IPS-NIHi7 (cell line): Measurements from ENCODE around the gene ACTL8.
"Not testable (repeated sequence)": the region's sequence is repeated elsewhere in the genome, so short reads cannot be mapped to it uniquely, and the experiment has no call there.

Source experiments
- DNase-seq: peaks from one replicate; pipeline ENCODE4 v3.0.0; 2012; ENCODE audit warnings: mixed read lengths; ENCODE audit errors: extremely low spot score

Gene ACTL8

DNA sequence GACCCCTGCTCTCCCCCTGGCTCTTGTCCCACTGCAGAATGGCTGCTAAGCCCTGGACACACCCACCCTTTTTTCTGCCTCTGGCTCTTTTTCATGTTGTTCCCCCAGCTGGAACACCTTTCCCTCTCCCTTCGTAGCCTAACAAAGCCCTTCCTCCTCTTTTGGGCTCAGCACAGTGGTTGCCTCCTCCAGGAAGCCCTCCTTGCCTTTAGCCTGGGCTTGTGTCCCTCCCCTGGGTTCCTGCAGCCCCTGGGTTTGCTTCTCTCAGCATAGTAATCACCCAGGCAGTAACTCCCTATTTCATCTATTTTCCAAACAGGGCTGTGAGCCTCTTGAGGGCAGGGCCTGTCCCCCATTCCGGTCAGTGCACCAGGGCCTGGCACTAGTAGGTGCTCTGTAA lies 19.8 kb upstream of the ACTL8 start:
- no peak for DNase-seq

DNA sequence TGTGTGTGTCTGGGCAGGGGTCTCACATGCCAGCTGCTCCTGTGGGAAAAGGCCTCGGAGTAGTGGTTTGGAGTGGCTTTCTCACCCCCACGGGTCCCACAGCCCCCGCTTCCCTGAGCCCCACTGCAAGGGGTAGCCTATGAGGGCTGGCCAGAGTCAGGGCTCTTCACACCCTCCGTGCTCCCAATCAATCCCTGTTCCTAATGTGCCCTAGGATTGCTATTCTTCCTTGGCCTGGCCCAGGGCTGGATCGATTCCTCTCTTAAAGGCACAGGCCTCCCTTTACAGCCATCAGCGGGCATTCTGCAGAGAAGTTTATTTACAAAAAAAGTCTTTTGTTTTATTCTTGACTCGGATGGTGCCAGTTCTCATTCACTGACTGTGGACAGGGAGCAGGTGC lies 19.3 kb upstream of the ACTL8 start:
- DNase-seq: no peak

DNA sequence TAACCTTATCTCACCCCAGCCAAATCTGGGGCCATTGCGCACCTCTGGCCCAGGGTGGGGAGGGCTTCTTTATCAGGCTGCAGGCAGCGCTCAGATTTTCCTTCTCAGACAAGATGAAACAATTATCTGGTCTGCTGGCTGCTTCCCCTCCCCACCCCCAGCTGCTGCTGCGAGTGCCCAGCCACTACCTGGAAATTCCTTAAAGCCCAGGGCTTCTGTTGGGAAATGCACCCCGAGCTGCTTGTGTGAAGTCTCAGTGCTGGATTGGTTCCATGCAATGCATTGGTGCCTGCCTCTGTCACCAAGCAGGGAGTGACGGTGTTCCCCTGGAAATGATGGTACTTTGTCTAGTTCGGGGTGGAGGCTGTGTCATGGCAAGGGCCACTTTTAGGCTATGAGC lies 18.5 kb upstream of the ACTL8 start:
- no peak for DNase-seq

DNA sequence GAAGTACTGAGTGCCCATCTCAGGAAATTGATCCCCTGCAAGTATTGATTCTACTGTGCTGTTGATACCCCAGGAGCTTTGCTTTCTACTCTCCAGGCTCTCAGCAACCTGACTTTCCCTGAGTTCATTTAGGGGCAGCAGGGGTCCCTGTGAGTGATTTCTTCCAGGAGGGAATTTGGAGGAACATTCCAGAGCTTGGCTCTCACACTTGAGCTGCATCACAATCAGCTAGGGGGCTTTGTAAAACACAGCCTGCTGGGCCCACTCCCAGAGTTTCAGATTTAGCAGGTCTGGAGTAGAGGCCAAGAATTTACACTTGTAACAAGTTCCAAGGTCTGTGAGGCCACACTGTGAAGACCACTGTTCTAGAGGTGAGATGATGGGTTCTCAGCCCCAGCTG lies 16.1 kb upstream of the ACTL8 start:
- peak; percentile 49 for DNase-seq

DNA sequence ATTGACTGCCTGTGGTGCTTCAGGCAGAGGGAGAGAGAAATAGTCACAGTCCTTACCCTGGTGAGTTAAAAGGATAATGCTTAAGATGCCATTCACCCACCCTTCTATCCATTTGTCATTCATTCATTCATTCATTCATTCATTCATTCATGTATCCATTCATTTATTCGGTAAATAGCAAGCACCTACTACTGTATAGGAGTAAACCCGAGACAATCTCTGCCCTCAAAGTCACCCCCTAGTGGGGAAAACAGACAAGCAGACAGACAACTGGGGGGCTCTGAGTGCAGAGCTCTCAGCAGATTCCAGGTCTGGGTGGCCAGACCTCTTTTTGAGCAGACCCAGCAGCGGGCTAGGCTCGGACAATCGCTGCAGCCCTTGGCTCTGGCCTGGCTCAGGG lies 14.1 kb upstream of the ACTL8 start:
- DNase-seq: peak; percentile 58

DNA sequence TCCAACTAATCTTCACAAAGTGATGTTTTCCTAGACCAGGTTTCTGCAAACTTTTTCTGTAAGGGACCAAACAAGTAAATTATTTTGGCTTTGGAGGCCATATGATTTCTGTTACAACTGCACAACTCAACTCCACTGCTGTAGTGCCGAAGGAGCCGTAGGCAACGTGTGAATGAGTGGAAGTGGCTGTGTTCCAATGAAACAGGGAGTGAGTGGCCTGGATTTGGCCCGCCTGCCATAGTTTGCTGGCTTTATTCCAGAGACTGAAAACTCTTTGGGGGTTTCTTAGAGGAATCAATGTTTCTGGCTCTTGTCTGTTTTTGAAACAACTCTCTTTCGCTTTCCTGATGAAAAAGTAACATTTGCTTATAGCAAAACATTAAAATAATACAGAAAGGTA lies 12.6 kb upstream of the ACTL8 start:
- no peak for DNase-seq

DNA sequence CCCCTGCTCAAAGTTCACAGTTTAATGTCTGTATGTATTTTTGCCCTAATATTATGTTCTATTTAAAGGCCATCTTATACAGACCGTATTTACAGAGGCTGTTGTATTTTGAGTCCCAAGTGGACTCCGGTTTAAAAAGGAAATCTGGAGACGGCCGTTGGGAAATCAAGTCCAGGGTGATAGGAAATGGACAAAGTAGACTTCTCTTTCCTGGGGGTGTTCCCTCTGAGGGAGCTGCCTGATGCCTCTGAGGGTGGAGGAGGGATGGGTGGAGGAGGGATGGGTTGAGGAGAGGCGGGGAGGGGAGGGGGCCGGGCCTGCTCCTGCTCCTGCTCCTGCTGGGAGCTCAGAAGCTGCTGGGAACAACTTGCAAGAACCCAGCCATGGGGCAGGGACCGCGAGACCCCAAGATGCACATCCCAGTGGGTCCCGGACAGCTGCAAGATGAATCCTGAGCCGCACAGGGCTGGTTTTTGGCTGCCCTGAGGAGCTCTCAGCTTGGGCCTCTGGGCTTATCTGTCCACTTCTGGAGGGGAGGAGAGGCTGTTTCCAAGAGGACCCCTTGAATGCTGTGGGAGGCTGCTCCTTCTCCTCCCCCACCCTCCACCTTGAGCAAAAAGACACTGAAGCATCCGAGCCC lies 12.0 kb upstream of the ACTL8 start:
- no peak for DNase-seq

DNA sequence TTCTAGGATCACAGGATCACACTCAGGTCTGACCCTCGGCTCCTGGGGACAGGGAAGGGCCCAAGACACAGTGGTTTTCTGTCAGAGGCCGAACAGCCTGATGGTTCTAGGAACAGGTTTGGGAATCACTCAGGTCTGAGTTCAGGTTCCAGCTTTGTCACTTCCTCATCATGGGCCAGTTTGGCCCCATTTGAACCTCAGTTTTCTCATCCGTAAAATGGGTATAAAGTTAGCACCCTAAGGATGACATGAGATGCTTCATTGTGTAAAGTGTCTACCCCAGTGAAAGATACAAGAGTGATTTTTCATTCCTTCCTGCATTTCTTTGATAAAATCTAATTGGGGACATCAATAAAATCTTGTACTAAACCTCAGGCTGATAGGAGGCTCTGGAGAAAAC lies 11.2 kb upstream of the ACTL8 start:
- DNase-seq: no peak

DNA sequence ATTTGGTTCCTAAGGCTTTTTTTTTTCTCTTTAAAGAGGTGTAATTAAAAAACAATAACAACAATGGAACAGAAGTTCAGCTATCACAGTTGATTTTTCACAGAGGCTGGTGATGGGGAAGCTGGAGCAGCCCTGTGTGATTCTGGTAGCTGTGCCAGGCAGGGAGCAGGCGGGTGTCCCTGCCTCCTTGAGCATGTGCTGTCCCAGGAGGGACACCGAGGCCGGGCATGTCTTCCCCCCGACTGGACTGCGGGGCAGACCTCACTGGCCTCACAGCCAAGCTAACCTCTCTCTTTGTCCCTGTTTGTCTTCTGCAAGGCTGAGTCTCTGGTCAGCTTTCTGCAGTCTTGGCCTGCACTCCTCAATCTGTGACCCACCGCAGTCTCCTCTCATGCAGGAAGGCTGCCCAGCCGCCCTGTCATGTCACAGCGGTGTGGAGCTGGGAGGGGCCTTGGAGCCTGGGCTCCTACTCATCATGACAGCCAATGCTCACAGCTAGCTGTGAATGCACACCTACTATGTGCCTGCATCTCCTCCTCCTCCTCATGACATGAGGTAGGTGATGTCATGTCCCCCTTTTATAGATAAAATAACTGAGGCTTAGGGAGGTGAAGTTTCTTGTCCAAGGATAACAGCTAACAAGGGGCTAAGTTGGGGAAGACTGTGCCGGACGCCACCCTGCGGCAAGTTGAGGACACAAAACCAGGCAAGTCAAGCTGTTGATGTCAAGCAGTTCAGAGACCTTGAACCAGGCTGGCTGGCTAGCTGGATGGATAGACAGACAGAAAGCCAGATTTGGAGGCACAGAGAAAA lies 10.3 kb upstream of the ACTL8 start:
- DNase-seq: no peak

DNA sequence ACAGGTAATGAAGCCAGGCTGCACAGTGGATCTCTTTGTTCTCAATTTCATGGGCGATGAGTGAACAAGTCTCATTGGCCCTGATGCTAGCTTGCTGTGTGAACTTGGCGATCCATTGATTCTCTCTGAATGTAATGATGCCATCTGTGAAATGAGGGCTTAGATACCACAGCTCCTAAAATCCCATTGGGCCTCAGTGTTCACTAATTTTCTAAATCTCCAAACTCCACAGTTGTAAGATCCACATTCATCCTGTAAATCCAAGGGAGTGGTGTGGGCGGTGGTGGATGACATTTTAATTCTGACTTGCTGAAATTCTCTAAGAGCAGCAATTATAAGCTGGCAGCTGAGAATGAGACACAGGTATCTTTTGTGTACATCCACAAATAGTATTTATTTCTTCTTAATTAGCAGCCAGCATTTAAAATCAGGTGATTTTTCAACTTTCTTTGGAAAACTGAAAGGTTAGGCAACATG lies 9.6 kb upstream of the ACTL8 start:
- no peak for DNase-seq

DNA sequence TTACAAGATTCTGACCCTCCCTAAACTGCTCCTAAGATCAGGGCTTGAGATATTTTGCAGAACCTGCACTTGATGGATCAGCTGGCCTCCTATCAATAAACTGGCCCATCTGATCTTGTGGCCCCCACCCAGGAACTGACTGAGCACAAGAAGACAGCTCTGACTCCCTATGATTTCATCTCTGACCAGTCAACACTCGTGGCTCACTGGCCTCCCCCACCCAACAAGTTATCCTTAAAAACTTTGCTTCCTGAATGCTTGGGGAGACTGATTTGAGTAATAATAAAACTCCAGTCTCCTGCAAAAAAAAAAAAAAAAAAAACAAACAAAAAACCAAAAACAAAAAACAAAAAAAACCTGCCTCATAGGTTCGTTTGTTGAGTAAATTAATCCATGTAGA lies 8.9 kb upstream of the ACTL8 start:
- DNase-seq: not testable (repeated sequence)

DNA sequence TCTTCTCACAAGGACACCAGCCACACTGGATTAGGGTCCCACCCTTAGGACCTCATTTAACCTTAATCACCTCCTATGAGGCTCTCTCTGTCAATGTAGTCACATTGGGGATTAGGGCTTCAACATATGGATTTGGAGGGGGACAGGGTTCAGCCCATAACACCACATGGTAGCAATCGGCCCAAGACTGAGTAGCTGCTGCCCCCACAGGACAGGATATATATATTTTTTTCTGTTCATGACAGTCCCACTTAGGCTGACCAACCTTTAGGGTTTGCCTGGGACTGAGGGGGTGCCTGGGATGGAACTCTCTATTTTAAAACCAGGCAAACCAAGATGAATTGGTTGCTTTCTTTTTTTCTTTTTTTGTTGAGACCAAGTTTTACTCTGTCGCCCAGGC lies 8.2 kb upstream of the ACTL8 start:
- DNase-seq: no peak

DNA sequence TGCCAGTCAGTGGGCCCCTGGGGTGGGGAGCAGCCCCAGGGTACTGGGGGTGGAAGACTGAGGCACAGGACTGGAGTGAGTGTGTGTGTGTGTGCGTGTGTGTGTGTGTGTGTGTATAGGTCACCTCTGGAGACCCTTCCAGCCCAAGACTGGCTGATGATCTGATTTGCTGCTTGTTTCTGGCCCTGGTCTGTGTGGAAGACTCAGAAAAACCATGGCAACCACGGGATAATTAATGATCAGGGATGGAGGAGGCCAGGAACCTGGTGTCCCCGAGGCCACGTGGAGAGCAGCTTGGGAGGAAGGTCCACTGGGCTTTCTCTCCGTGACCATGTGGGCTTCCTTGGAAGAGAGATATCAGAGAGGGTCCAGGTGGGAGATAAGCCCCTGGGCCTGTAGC lies 4.8 kb upstream of the ACTL8 start:
- no peak for DNase-seq

DNA sequence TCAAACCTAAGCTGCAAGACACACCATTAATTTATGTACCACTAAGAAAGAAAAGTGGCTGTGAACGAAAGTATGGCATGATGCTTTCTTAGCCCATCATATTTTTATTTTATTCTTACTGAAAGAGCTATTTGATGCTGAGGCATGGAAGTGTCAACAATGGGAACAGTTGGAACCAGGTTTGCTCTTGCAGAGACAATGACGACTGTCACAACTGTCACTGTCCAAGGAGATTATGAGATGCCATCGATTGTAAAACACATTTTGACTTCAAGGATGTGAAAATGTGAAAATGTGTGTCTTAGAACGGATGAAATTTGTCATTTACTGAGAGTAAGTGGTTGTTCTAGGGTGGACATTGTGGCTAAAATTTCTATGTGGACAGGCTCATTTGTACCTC lies 2.8 kb upstream of the ACTL8 start:
- no peak for DNase-seq

DNA sequence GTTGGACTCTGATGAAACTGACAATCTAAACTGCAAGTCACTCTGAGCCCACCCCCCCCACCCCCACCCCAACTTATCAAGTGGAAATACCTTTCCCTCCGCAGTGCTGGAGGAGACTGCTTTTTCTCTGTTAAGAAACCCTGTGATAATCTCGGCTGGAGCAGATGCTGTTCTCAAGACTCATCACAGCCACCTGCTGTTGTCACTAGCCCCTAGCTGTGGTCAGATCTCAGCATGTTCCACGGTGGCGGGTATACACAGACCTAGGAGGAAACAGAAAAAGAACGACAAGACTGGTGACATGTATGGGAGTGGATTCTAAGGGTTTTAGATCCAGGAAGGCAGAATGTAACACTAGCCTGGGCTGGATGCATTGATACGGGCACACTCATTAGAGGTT lies 2.3 kb downstream of the ACTL8 start:
- no peak for DNase-seq

DNA sequence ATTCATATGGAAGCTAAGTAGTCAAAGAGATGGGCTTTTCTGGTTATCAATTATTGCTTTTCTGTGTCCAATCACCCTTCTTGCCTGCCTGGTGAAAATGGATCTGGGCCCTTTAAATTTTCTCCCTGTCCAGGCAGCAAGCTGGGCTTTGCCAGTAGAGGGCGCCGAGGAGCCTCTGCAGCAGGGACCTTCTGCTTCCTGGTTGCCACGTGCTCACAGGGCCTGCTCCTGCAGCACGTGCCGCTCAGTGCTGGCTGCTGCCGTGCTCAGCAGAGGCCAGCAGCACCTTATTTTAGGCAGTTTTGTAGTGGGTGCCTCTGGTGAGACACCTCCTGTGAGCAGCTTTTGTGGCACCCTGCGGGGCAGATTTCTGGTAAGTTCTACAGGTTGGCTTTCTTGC lies 4.0 kb downstream of the ACTL8 start:
- DNase-seq: no peak

DNA sequence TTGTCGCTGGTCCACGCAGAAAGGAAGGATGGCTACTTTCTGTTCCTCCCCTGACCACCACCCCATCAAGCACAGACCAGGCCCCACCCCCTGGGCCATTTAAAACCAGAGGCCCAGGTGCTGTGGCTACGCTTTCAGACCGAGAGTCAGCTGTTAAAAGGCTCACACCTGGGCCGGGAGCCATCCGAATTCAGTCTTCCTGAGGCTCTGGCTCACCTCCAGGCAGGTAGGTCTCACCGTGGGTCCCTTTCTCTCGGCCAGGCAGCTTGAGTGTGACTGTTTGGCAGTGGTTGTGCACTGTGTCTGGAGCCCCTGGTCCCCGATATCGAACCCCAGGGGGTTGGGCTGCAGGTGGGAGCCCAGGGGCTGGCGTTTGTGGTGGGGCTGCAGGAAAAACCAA lies 7.2 kb downstream of the ACTL8 start:
- DNase-seq: no peak

DNA sequence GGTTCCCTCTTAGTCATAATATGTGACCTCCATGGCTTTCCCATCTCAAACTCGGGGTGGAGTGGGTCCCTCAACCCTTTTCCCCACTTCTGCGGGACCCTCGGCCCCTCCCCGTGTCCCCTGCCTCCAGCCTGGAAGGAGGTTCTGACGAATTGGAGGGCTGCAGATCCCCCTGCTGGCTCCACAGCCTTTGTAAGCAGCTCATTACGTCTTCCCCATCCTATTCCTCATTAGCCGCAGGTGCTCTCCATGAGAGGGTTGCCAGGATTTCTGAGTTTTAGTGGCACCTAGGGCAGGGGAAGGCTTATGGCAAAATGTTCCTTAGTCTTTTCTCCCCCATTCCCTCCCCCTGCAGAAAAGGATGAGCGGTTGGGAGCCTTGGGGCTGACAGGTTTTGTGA lies 8.3 kb downstream of the ACTL8 start:
- DNase-seq: no peak

DNA sequence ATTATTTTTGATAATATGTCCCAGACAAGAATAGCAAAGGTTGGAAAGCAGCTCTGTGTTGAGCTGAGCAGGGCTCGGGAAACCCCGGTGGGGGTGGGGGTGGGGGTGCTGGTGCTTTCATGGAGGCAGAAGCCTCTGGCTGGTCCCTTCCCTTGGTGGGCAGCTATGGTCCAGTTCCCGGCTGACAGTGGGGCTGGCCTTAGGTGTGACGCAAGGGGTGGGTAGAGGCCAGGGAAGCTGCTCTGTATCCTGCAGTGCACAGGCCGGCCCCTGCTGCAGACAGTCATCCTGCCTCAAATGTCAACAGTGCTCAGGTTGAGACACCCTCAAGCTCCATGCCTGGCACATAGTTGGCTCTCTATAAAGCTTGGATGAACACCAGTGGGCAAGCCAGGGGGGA lies 8.9 kb downstream of the ACTL8 start:
- DNase-seq: no peak

DNA sequence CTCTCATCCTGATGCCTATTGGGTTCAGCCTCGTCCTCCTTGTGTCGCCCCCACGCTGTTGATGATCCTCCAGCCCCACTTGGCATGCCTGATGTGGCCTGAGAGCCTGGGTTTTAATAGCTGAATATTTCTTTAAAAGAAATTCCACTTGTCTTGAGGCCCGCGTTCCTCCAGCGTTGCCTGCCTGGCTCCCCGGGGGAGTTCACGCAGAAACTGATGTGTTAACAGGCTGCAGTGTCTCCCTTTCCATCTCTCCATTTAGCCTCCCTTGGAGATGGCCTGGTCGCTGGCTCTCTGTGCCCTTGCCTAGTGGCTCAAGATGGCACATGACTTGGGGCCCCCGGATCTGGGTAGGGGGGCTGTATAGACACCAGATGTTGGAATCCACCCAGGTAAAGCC lies 9.5 kb downstream of the ACTL8 start:
- DNase-seq: no peak

DNA sequence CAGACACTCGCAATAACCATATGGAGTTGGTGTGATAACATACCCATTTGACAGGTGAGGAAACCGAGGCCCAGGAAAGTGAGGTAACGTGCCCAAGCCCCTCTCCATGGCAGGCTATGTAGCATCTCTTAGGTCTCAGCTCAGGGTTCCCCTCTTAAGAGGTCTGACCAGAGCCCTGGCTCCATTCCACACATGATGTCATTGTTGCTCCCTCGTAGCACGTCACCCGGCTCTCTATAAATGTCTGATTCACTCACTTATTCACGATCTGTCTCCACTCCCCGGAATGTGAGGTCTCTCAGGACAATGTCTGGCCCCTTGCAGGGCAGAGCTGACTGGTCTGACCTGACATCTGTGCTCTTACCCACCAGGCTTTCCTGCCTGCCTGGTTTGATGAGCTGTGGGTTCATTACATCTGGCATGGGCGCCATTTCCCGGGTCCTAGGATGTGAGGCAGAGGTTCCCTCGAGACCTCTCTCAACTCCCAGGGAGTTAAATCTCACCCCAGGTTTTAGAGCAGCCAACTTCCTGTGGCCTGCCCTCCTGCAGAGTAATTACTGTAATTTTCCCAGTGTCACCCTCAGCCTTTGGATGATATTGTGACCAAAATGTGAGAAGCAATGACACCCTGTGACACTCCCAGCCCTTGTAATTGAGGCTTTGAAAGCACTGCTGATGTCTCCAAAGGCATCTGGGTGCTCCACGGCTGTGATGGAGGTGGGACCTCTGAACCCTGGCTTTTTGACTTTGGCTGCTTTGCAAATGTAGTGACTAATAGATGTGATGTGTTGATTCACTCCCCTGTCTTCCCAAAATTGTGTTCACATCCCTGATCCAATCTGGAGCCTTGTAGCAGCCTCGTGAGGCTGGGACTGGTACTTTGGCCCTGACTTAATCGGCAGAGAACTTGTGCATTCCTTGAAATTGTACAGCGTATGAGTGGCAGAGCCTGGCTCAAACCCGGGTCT lies 10.6 kb downstream of the ACTL8 start:
- no peak for DNase-seq

DNA sequence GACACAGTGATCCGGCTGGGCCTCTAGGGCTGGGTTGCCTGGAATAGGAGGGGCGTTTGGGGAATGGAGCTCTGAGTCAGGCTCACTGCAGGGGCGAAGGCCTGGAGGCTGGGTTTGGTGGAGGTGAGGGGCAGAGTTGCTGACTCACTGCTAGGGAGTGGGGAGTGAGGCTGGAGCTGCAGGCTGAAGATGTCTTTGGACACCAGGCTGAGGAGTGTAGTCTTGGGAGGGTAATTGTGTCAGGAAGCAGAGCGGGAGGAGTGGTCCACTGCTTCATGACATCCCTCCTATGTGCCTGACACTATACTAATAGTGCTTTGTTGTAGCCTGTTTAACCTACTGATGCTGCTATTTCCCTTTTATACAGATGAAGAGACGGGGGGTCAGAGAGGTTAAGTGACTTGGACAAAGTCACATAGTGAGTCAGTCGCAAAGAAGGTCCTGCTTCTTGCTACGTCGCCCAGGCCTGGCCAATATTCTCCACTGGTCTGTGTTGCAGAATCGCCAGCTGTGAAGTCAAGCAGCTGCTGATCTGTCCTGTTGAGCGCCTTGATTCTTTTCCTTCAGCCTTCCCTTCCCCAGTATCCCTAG lies 13.6 kb downstream of the ACTL8 start:
- peak; percentile 71 for DNase-seq
